Daoy (cell line): Measurements from ENCODE around the gene MTCL3.
A peak's percentile ranks its signal among the peaks of the same experiment; 100 is the strongest.

Experiments
- DNase-seq: peaks from one replicate; pipeline ENCODE4 v3.0.0-alpha.2; 2015; ENCODE audit warnings: low read depth

MTCL3 gene

GRCh38 chr6:127515234-127515793, 3.8 kb downstream of the MTCL3 start:
- DNase-seq, result no peak

- no peak for DNase-seq
Observed at GRCh38 chr6:127514773-127515227, 4.3 kb downstream of the MTCL3 start.

DNA sequence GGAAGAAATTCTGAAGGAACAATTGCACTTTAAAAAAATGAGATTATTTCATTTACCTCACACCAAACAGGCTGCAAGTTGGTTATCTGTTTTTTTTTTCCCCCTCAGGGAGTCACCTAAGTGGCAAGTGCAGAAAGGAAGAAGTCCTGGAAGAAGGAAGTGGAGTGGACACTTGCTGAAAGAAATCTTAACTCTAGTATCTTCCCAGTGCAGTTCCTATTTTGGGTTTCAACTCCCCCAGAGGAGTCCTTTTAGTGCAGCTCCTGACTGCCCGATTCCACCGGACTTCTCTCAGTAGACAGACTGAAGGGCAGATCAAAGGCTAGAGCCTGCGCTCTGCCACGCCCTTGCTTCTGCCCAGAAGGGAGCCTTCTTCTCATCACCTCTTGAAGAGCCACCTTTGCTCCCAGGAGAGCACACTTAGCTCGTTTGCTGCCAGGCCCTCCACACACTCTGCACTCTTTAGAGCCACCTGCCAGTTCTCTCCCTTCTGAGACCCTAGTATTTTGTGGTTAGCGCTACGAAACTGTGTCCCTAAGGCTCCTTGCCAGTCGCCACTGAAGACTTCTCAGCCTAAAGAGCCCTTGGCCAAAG, 4.9 kb downstream of the MTCL3 start:
- DNase-seq, result no peak

DNA sequence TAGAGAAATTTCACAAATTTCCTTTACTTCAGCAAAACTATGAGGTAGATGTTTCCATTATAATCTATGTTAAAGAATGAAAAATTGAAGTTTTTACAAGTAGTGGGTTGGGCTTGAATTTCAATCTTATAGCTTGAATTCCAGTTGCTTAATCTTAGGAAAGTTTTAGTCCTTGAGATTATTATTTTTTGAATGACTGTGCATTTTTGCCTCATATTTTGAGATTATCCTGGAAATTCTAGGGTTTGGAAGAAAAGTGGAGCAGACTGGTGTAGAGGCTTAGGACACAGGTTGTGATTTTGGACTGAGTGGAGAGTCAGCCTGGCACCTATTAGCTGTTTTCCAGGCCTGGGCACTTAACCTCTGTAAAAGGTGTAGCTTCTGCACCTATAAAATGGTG, 5.7 kb downstream of the MTCL3 start:
- no peak for DNase-seq

DNA sequence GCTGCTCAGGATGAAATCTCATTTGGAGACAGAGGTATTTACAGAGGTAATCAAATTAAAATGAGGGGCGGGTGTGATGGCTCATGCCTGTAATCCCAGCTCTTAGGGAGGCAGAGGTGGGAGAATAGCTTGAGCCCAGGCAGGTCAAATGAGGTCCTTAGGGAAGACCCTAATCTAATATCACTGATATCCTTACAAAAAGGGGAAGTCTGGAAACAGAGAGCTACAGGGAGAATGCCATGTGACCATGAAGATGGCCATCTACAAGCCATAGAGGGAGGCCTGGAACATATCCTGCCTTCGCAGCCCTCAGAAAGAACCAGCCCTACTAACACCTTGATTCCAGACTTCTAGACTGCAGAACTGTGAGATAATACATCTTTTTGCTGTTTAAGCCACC, 8.3 kb downstream of the MTCL3 start:
- DNase-seq, result no peak

GRCh38 chr6:127506894-127507293, 12.2 kb downstream of the MTCL3 start:
- DNase-seq, result no peak

- no peak for DNase-seq
Observed at GRCh38 chr6:127503022-127503421, 16.1 kb downstream of the MTCL3 start.

DNA sequence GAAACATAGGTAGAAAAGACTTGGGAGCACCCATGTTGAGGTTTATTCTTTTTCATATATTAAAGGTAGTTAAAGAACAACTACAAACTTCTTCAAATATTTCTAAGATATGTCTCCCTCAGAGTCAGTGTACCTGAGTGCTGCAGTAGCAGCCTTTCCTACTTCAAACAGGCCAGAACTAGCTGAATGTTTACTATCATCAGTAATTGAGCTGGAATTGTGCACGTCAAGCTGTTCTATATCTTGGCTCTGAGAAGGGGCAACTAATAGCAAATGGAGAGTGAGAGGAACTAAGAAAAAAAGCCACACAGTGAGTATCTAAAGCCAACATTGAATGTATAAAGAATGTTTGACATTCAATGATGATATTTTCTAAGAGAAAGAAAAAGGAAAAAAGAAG, 21.7 kb downstream of the MTCL3 start:
- DNase-seq, result no peak

DNA sequence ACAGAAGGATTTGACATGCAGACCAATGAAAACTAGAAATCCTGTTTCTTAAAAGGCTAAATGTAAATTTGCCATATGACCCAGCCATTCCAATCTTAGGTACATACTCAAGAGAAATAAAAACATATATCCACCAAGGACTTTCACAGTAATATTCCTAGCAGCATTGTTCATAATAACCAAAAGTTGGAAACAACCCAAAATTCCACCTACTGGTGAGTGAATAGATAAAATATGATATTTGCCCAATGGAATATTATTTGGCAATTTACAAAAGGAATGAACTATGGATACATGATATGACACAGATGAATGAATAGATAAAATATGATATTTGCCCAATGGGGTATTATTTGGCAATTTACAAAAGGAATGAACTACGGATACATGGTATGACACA, 22.7 kb downstream of the MTCL3 start:
- DNase-seq, result no peak

GRCh38 chr6:127494240-127494767, 24.8 kb downstream of the MTCL3 start:
- DNase-seq, result no peak

- DNase-seq, result no peak
Observed at GRCh38 chr6:127489248-127489647, 29.9 kb downstream of the MTCL3 start.

- no peak for DNase-seq
Observed at GRCh38 chr6:127486934-127487333, 32.2 kb downstream of the MTCL3 start.

GRCh38 chr6:127484212-127484863, 34.8 kb downstream of the MTCL3 start:
- DNase-seq, result peak; percentile 61

DNA sequence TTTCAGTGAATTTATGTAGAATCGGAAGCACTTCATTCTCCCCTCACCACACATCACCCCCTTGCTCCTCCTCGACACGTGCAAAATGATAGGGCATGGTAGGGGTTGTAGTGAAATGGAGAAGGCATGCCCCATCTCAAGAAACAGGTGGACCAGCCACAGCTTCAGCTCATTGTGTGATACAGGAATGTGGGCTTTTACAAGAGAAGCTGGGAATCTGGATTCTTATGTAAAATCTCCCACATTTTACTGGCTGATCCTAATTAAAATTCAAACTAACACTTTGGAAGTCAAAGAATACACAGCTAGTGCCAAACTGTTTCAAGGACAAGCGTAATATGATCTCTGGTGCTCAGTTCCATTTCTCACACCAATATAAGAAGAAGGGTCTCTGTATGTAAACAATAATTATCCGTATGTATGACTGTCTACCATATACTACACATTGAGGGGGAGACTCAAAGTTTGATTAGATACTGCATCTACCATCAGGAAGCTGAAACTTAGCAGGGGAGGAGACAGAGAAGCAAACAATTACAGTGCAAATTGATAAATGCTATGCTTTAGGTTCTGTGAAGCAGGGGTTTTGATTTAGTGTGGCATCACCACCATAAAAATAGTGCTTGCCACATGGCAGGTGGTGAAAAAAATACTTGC, 35.6 kb downstream of the MTCL3 start:
- no peak for DNase-seq

- no peak for DNase-seq
Observed at GRCh38 chr6:127482325-127482724, 36.8 kb downstream of the MTCL3 start.

DNA sequence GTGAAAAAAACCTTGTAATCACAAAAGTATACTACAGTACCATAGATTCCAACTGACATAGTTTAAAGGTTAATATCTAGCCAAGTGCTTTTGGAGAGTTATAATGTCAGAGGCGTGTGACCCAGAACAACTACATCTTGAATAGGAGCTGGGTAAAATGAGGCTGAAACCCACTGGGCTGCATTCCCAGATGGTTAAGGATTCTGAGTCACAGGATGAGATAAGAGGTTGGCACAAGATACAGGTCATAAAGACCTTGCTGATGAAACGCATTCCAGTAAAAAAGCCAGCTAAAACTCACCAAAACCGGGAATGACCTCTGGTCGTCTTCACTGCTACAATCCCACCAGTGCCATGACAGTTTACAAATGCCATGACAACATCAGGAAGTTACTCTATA, 37.5 kb downstream of the MTCL3 start:
- peak; percentile 85 for DNase-seq

GRCh38 chr6:127481111-127481510, 38.0 kb downstream of the MTCL3 start:
- peak; percentile 23 for DNase-seq

- DNase-seq, result no peak
Observed at GRCh38 chr6:127477658-127478057, 41.5 kb downstream of the MTCL3 start.

GRCh38 chr6:127475823-127476176, 43.3 kb downstream of the MTCL3 start:
- no peak for DNase-seq

DNA sequence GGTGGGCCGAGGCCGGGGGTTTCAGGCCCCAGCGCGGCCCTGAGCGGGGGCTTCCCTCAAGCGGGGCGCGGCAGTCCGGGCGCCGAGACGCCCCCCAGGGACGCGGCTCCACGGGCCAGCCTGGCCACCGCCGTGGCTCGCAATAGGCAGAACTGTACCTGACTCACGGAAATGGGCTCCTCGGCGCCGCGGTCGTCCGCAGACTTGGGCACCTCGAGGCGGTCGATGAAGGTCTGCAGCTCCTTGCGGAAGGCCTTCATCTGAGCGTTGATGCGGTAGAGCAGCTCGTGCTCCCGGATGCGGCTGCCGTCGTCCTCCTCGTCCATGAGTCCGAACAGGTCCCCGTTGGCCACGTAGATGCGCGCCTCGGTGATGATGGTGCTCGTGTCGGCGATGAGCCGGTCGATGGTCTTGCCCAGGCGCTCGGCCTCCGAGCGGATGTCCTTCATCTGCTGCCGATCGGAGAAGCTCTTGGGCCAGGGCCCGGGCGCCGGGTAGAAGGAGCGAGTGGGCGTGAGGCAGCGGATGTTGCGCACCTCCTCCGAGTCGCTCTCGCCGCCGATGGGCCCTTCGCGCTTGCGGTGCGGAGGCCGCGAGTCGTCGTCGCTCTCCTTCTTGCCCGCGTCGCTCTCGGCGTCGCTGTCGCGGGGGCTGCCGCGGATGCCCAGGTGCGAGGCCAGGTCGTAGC, 43.9 kb downstream of the MTCL3 start:
- DNase-seq, result no peak

DNA sequence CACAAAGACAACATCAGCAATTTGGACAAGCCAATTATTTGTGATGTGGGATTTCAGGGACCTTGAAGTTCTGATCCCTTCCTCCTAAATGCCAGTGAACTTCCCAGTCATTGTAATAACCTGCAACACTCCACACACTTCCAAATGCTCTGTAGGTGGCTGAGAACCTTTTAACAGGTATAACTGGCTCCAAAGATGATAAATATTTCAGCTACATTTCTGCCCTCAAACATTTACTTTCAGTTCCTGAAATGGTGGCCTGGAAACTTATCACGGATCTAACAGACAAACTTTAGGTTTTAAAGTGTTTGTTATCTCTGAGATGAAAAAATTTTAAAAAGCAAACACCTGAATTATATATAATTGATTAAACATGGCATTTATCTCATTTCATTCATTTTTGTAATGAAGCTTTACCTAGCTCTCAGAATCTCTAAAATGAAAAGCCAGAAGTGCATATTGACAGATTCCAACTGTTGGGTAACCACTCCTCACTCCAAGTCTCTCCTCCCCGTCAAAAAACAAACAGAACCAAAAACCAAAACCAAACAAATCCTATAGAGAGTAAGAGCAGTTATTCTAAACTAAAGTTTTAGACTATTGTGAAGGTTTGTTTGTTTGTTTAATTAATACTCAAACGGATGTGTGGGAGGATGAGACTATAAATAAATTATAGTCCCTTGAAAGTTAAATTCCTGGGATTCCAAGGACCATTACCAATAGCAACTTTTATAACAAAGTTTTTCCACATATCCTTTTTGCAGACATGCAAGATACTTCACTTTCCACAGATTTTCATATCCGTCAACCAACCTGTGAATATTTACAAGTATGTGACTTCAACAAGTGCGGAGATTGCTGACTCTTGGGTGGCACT, 47.5 kb downstream of the MTCL3 start:
- no peak for DNase-seq
